BE2C (cell line): Measurements from ENCODE around the gene TXNDC8. TPM values are rescaled to one million over a fixed set of nuclear protein-coding genes. Genes with fewer than 3 reads are reported as not detected.
"Not testable (repeated sequence)": the region's sequence is repeated elsewhere in the genome, so short reads cannot be mapped to it uniquely, and the experiment has no call there.

Experiments used
- DNase-seq: peaks from one replicate; pipeline ENCODE4 v3.0.0-alpha.2; 2020
- H3K27me3 ChIP-seq: fragments of 250-450 bp; sonication (Bioruptor Pico); 2 replicates; pipeline ENCODE4 v1.5.1; 2020; ENCODE audit warnings: mild to moderate bottlenecking
- H3K36me3 ChIP-seq: fragments of 250-450 bp; sonication (Bioruptor Pico); 2 replicates; pipeline ENCODE4 v1.5.1; 2020; ENCODE audit warnings: mild to moderate bottlenecking
- H3K4me1 ChIP-seq: fragments of 250-450 bp; sonication (Bioruptor Pico); 2 replicates; pipeline ENCODE4 v1.5.1; 2020
- H3K4me3 ChIP-seq: 2 replicates; pipeline ENCODE4 v1.5.1; 2011; ENCODE audit warnings: low read depth, low read length
- H3K9me3 ChIP-seq: fragments of 250-450 bp; sonication (Bioruptor Pico); 2 replicates; pipeline ENCODE4 v1.5.1; 2020
- polyA plus RNA-seq: library from polyadenylated mRNA; unstranded; fragments of >200 nt; gene quantifications from one replicate; pipeline ENCODE4 v1.2.1, GENCODE V29; 2012; ENCODE audit warnings: low read depth, missing spikeins; ENCODE audit not compliant: insufficient read length, insufficient read depth
- TF ChIP-seq, protein P1 (sequence below): IDR thresholded peaks from 2 replicates; pipeline ENCODE4 v1.5.1; 2012; ENCODE audit warnings: mild to moderate bottlenecking, low read depth, low read length

The TXNDC8 gene
- polyA plus RNA-seq, result not detected

DNA sequence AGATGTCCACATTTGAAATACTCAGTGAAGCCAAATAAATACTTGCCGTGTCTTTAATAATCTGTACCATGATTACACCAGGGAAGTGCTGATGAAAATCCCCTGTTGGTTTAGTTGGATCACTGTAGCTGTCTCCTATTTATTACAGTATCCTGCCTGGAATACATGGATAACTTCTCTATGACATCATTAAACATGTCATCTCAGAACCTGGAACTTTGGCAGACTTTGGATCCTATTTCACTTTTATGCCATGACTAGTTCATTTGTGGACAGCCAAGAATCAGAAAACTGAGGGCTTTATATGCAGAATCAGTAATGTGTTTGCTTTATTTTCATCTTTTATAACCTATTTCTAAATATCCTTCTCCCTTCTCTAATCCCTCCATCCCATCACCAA, at the start of gene TXNDC8:
TSS of gene TXNDC8 (minus strand) at position 137 of the 400 bp plus-strand sequence.
- no peak for DNase-seq
- Histone ChIP-seq H3K4me3 (no peak within 1 kb of the TSS), H3K36me3 (no peaks in the 10 kb centered on the region), H3K9me3 (no peaks in the 10 kb centered on the region), H3K27me3 (no peaks in the 10 kb centered on the region), H3K4me1 (no peaks in the 10 kb centered on the region)
- TF ChIP-seq, protein P1, sequence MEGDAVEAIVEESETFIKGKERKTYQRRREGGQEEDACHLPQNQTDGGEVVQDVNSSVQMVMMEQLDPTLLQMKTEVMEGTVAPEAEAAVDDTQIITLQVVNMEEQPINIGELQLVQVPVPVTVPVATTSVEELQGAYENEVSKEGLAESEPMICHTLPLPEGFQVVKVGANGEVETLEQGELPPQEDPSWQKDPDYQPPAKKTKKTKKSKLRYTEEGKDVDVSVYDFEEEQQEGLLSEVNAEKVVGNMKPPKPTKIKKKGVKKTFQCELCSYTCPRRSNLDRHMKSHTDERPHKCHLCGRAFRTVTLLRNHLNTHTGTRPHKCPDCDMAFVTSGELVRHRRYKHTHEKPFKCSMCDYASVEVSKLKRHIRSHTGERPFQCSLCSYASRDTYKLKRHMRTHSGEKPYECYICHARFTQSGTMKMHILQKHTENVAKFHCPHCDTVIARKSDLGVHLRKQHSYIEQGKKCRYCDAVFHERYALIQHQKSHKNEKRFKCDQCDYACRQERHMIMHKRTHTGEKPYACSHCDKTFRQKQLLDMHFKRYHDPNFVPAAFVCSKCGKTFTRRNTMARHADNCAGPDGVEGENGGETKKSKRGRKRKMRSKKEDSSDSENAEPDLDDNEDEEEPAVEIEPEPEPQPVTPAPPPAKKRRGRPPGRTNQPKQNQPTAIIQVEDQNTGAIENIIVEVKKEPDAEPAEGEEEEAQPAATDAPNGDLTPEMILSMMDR, result no peak

DNA sequence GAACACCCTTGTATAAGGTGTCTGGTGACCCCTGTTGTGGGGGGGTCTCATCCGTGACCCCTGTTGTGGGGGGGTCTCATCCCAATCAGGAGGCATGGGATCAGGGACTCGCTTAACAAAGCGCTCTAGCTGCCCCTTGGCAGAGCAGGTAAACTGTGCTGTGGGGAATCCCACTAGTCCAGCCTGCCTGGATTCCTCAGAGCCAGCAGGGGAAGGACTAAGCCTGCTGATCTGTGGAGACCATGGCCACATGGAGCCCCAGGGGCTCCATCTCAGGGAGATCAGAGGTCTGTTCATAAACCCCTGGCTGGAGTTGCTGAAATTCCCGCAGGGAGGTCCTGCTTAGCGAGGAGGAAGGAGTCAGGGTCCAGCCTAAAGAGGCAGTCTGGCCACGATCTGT, 45.8 kb upstream of the TXNDC8 start:
- no peak for DNase-seq

DNA sequence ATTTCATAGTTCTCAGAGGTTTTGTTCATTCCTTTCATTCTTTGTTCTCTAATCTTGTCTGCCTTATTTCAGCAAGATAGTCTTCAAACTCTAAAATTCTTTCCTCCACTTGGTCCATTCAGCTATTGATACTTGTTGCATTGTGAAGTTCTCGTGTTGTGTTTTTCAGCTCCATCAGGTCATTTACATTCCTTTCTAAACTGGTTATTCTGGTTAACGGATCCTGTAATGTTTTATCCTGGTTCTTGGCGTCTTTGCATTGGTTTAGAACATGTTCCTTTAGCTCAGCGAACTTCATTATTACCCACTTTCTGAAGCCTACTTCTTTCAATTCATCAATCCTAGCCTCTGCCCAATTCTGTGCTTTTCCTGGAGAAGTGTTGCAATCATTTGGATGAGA, 45.1 kb upstream of the TXNDC8 start:
- no peak for DNase-seq
- Histone ChIP-seq H3K9me3 (no peaks in the 10 kb centered on the region), H3K4me3 (no peak overlapping the region), H3K4me1 (no peaks in the 10 kb centered on the region), H3K27me3 (no peaks in the 10 kb centered on the region), H3K36me3 (no peaks in the 10 kb centered on the region)
- TF ChIP-seq, protein P1, result no peak

More for the DNA sequence above, 45.8 kb upstream of the TXNDC8 start:
- Histone ChIP-seq H3K36me3 (no peaks in the 10 kb centered on the region), H3K4me3 (no peak overlapping the region), H3K9me3 (no peaks in the 10 kb centered on the region), H3K27me3 (no peaks in the 10 kb centered on the region), H3K4me1 (no peaks in the 10 kb centered on the region)
- TF ChIP-seq, protein P1, result no peak

DNA sequence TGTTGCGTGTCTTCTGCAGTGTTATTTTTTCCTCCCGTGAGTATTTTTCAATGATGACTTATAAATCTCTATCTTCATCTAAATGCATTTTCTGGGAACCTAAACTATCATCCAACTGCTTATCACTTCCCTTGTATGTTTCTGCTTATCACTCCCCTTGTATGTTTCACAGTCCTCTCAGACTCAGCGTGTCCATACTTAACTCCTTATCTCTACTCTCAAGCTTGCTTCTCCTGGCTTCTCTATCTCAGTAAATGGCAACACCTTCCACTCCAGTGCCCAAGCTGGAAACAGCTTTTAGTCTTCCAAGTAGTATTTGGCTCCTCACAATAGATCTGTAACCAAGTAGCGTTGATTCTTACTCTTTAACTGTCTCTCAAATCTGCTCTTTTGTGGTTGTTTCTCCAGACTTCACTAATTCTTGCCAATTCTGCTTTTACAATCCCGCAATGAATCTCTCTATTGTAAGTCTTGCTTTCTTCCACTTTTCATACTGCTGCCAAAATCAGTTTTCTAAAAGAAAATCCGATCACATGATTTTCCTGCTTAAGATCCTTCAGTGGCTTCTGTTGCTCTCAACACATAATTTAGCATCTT, 33.8 kb upstream of the TXNDC8 start:
- H3K4me1 ChIP-seq, result no peaks in the 10 kb centered on the region
- H3K27me3 ChIP-seq, result no peaks in the 10 kb centered on the region
- H3K9me3 ChIP-seq, result no peaks in the 10 kb centered on the region
- DNase-seq, result no peak
- no peak overlapping the region for H3K4me3 ChIP-seq
- TF ChIP-seq, protein P1, result no peak
- H3K36me3 ChIP-seq, result no peaks in the 10 kb centered on the region

DNA sequence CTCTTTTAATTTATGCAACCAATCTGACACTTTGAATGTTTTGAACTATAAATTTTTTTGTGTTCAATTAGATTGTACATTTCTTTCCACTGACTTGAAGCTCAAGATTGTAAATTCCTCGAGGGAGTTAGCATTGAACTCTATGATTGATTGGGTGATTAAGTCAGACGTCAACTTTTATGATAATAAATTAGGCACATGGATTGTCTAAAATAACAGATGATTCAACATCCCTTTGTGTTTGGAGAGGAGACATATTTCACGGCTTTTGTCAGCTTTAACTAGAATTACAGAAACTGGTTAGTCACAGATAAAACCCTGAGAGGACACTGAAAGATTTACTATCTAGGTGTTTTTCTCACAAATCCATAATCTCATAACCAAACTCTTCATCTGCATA, 32.7 kb upstream of the TXNDC8 start:
- Histone ChIP-seq H3K9me3 (no peaks in the 10 kb centered on the region), H3K36me3 (no peaks in the 10 kb centered on the region), H3K4me3 (no peak overlapping the region), H3K4me1 (no peaks in the 10 kb centered on the region), H3K27me3 (no peaks in the 10 kb centered on the region)
- TF ChIP-seq, protein P1, result no peak
- DNase-seq, result no peak

DNA sequence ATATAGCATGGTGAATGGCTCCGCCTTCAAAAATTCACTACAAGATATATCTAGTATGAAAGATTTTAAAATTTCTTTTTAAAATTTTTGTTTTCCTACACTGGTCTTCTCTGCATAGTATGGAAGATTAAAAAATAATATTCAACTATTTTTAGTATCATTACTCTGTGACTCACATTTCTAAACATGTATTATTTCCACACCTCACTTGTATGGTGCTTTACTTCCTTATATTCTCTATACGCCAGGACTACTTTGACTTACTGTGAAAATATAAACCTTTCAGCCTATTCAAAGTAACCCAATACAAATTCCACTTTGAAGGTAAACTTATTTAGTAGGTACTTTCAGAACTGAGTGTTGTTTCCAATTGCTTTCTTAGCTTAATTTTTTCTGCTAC, 26.8 kb upstream of the TXNDC8 start:
- Histone ChIP-seq H3K27me3 (no peaks in the 10 kb centered on the region), H3K4me1 (no peaks in the 10 kb centered on the region), H3K4me3 (no peak overlapping the region), H3K36me3 (no peaks in the 10 kb centered on the region), H3K9me3 (no peaks in the 10 kb centered on the region)
- no peak for DNase-seq
- TF ChIP-seq, protein P1, result no peak

DNA sequence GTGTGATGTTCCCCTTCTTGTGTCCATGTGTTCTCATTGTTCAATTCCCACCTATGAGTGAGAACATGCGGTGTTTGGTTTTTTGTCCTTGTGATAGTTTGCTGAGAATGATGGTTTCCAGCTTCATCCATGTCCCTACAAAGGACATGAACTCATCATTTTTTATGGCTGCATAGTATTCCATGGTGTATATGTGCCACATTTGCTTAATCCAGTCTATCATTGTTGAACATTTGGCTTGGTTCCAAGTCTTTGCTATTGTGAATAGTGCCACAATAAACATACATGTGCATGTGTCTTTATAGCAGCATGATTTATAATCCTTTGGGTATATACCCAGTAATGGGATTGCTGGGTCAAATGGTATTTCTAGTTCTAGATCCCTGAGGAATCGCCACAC, 21.3 kb upstream of the TXNDC8 start:
- not testable (repeated sequence) for H3K9me3 ChIP-seq, DNase-seq, H3K27me3 ChIP-seq, H3K4me3 ChIP-seq, H3K36me3 ChIP-seq, H3K4me1 ChIP-seq
